Measurements from ENCODE around the gene MARCO. TPM values are rescaled to one million over a fixed set of nuclear protein-coding genes. Genes with fewer than 3 reads are reported as not detected.

The MARCO gene
- polyA plus RNA-seq, 6 donors from 2014 or later: 0.29 TPM; not detected in 5

- H3K27me3 Mint-ChIP-seq: peaks cover 18 to 29% (median 27%) of the 10 kb centered on the region in 3 donors
- H3K4me3 Mint-ChIP-seq: no peak overlapping the region
- DNase-seq: no peak
- H3K4me1 Mint-ChIP-seq: no peaks in the 10 kb centered on the region
- no peak for ATAC-seq (ENCODE audit: low read depth in 2 of 2)
- no peak overlapping the region for H3K27ac Mint-ChIP-seq
- H3K9me3 Mint-ChIP-seq: peaks cover 0 to 18% (median 6%) of the 10 kb centered on the region in 7 donors
- H3K36me3 Mint-ChIP-seq: no peaks in the 10 kb centered on the region
These were observed 64.4 kb downstream of the MARCO start for GRCh38 chr2:119006441-119006840.

DNA sequence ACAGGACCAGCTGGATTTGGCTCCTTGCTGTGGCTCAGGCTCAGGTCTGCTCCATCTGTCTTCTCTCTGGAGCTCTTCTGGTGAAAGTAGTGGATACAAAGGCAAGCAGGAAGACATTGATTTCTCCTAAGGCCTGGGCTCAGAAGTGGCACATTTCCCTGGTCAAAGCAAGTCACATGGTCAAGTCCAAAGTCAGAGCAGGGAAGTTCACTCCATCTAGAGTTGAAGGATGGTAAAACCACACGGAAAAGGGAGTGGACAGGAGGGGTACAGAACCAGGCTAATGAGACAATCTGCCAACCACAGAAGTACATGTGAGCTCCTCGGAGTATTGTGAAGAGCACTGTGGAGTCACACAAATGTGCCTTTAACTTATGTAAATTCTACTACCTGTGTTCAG is 66.1 kb downstream of the MARCO start:
- ATAC-seq (ENCODE audit: low read depth in 2 of 2) (no peak), DNase-seq (no peak)
- H3K9me3 Mint-ChIP-seq: peaks cover 0 to 11% (median 0%) of the 10 kb centered on the region in 7 donors
- H3K4me1 Mint-ChIP-seq: no peaks in the 10 kb centered on the region
- no peak overlapping the region for H3K27ac Mint-ChIP-seq
- no peak overlapping the region for H3K4me3 Mint-ChIP-seq
- H3K36me3 Mint-ChIP-seq: no peaks in the 10 kb centered on the region
- peaks cover 13 to 44% (median 41%) of the 10 kb centered on the region in 3 donors for H3K27me3 Mint-ChIP-seq

- Mint-ChIP-seq H3K4me3 (no peak overlapping the region), H3K27ac (no peak overlapping the region), H3K9me3 (peaks cover 0 to 11% (median 0%) of the 10 kb centered on the region in 7 donors), H3K36me3 (no peaks in the 10 kb centered on the region), H3K27me3 (peaks cover 19 to 44% (median 39%) of the 10 kb centered on the region in 3 donors), H3K4me1 (no peaks in the 10 kb centered on the region)
- DNase-seq: no peak
- no peak for ATAC-seq (ENCODE audit: low read depth in 2 of 2)
These were observed 67.1 kb downstream of the MARCO start for GRCh38 chr2:119009110-119009509.

DNA sequence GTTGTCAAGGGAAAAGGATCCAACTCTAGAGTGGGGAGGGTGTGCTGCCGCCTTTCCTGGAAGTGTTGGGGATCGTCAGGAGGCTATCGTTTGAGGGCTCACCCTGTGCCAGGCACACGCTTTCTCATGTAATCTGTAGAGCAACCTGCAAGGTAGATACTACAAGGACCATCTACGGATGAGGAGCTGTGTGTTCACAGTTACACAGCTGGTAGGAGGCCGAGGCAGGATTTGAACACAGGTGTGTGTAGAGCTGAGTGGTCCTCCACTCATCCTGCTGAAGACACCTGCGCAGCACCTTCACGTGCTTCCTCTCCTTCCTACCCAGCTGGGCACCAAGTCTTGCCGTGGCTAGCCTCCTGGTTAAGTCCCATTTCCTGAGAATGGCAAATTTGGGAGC is 68.3 kb downstream of the MARCO start:
- H3K27ac Mint-ChIP-seq: no peak overlapping the region
- peaks cover 20 to 44% (median 39%) of the 10 kb centered on the region in 3 donors for H3K27me3 Mint-ChIP-seq
- ATAC-seq (ENCODE audit: low read depth in 2 of 2): no peak

DNA sequence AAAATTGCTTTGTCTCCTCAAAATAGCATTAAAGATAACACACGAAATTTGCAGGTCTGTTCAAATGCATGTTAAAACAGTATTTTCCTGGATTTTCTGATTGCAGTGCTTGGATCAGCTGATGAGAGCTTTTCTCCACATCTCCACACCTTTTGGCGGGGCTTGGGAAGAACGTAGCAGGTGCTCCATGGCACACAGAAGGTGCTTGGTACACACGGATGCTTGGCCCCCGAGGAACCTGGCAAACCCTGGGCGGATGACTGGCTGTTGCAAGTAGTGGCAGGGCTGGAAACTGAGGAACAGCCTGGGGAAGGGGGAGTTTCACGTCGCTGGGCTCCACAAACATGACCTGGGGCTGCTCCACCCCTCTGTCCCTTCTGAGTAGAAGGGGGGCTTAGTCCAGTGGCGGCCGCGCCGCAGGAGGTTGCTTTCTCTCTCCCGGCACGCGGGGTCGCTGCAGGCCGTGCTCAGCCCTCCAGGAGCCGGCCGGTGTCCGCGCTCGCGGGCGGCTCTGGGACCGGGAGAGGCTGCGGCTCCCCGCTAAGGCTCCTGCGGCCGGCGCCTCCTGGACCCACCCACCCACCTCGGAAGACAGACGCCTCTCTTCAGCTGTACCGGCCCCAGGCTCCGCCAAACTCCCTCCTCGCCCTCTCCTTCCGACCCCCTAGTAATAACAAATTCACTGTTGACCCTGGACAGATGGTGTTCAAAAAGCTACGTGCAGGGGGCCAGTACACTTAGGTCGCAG is 69.3 kb downstream of the MARCO start:
- ATAC-seq (ENCODE audit: low read depth in 2 of 2) (no peak), DNase-seq (no peak)
- no peaks in the 10 kb centered on the region for H3K36me3 Mint-ChIP-seq
- H3K27ac Mint-ChIP-seq: no peak overlapping the region
- peaks cover 20 to 44% (median 39%) of the 10 kb centered on the region in 3 donors for H3K27me3 Mint-ChIP-seq
- H3K4me3 Mint-ChIP-seq: no peak overlapping the region
- no peaks in the 10 kb centered on the region for H3K4me1 Mint-ChIP-seq
- peaks cover 0 to 11% (median 0%) of the 10 kb centered on the region in 7 donors for H3K9me3 Mint-ChIP-seq

More for the DNA sequence above, 68.3 kb downstream of the MARCO start:
- no peak for DNase-seq
- Mint-ChIP-seq H3K36me3 (no peaks in the 10 kb centered on the region), H3K4me1 (no peaks in the 10 kb centered on the region), H3K4me3 (no peak overlapping the region), H3K9me3 (peaks cover 0 to 11% (median 0%) of the 10 kb centered on the region in 7 donors)

DNA sequence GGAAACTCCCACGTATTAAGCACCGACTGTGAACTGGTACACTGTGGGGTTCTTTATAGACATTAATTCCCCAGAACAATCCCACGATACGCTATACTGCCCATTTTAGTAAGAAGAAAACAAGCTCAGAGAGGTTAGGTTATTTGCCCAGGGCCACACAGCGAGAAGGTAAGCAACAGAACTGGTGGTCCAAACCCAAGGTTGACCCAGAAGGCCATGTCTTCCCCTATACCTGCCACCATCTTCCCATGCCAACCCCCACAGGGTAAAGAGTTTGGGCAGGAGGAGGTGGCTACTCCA is 69.9 kb downstream of the MARCO start:
- DNase-seq (no peak), ATAC-seq (ENCODE audit: low read depth in 2 of 2) (no peak)
- Mint-ChIP-seq H3K27me3 (peaks cover 20 to 48% (median 43%) of the 10 kb centered on the region in 3 donors), H3K27ac (no peak overlapping the region), H3K36me3 (no peaks in the 10 kb centered on the region), H3K9me3 (peaks cover 0 to 11% (median 0%) of the 10 kb centered on the region in 7 donors), H3K4me1 (no peaks in the 10 kb centered on the region), H3K4me3 (no peak overlapping the region)

- Mint-ChIP-seq H3K27ac (no peak overlapping the region), H3K4me1 (no peaks in the 10 kb centered on the region), H3K27me3 (peaks cover 20 to 56% (median 48%) of the 10 kb centered on the region in 3 donors), H3K36me3 (no peaks in the 10 kb centered on the region), H3K4me3 (no peak overlapping the region), H3K9me3 (peaks cover 0 to 8% (median 0%) of the 10 kb centered on the region in 7 donors)
- ATAC-seq (ENCODE audit: low read depth in 2 of 2) (no peak), DNase-seq (no peak)
These were observed 70.6 kb downstream of the MARCO start for GRCh38 chr2:119012345-119013301.

DNA sequence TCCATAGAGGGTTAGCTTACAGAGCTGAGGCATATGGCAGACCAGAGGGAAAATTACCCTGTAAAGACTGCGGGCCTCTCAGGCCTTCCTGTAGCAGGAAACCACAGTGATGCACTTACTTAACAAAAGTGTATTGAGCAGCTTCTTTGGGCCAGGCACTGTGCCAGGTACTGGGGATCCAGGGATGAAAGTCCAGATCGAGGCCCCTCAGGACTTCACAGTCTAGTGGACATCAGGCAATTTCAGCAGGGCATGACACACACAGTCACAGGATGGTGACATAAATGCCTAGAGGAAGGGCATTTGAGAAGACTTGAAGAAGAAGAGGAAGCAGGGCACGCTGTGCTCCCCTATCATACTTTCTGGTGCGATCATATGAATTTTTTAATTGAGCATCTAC is 71.7 kb downstream of the MARCO start:
- Mint-ChIP-seq H3K4me1 (no peaks in the 10 kb centered on the region), H3K27me3 (peaks cover 20 to 61% (median 47%) of the 10 kb centered on the region in 3 donors), H3K27ac (no peak overlapping the region), H3K4me3 (no peak overlapping the region), H3K9me3 (peaks cover 0 to 5% (median 0%) of the 10 kb centered on the region in 7 donors), H3K36me3 (no peaks in the 10 kb centered on the region)
- DNase-seq (no peak), ATAC-seq (ENCODE audit: low read depth in 2 of 2) (no peak)

DNA sequence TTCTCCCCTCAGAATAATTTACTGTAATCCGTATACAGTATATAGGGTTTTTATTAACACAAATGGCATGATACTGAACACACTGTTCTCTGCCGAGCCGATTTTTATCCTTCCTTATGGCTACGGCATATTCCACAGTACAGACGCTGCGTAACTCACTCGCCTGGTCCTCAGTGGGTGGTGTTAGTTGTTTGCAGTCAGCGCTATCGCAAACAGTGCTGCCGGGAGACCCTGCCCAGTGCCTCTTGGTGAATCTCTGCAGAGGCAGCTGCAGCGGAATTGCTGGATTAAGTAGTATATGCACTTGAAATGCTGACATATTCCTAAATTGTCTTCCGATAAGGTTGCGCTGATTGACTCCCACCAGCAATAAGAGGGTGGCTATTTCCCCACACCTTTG is 73.9 kb downstream of the MARCO start:
- no peak overlapping the region for H3K4me3 Mint-ChIP-seq
- peaks cover 0 to 3% (median 0%) of the 10 kb centered on the region in 7 donors for H3K9me3 Mint-ChIP-seq
- ATAC-seq (ENCODE audit: low read depth in 2 of 2): no peak
- DNase-seq: no peak
- H3K4me1 Mint-ChIP-seq: no peaks in the 10 kb centered on the region
- H3K27me3 Mint-ChIP-seq: peaks cover 14 to 43% (median 28%) of the 10 kb centered on the region in 3 donors
- no peak overlapping the region for H3K27ac Mint-ChIP-seq
- no peaks in the 10 kb centered on the region for H3K36me3 Mint-ChIP-seq

DNA sequence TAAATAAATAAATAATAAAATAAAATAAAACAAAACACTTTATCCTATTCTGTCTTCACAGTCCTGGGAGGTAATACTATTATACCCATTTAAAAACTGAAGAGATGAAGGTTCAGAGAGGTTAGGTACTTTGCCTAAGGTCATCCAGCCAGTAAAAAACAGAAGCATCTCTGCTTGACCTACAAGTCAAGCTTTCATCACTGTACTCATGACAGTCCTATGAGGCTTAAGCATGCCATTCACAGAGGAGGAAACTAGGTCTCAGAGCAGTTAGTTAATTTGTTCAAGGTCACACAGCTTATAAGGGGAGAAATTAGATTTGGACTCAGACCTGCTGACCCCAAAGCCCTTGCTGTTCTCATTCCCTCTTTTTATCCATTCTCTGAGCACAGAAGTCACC is 77.5 kb downstream of the MARCO start:
- Mint-ChIP-seq H3K4me3 (no peak overlapping the region), H3K4me1 (no peaks in the 10 kb centered on the region), H3K27me3 (peaks cover 3 to 21% (median 14%) of the 10 kb centered on the region in 3 donors), H3K27ac (no peak overlapping the region), H3K36me3 (no peaks in the 10 kb centered on the region), H3K9me3 (peaks cover 0 to 2% (median 0%) of the 10 kb centered on the region in 7 donors)
- no peak for ATAC-seq (ENCODE audit: low read depth in 2 of 2)
- no peak for DNase-seq

DNA sequence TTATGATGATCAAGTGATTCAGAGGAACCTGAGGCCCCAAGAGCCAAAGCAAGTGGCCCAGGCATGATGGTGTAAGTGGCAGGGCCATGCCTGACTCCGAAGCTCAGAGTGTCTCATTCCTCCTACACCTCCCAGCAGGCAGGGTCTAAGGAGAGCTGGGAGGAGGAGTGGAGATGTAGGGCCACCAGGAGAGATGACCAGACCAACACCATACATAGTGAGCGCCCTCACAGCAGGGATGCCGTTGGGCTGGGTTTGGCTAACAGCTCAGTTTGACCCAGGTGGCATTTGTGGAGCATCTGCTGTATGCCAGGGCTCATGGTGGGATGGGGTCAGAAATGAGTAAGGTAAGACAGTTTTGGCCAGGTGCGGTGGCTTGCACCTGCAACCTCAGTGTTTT is 80.7 kb downstream of the MARCO start:
- no peaks in the 10 kb centered on the region for H3K36me3 Mint-ChIP-seq
- DNase-seq (no peak), ATAC-seq (ENCODE audit: low read depth in 2 of 2) (no peak)
- H3K4me1 Mint-ChIP-seq: no peaks in the 10 kb centered on the region
- H3K9me3 Mint-ChIP-seq: no peaks in the 10 kb centered on the region
- peaks cover 3 to 11% (median 9%) of the 10 kb centered on the region in 3 donors for H3K27me3 Mint-ChIP-seq
- no peak overlapping the region for H3K4me3 Mint-ChIP-seq
- H3K27ac Mint-ChIP-seq: no peak overlapping the region

DNA sequence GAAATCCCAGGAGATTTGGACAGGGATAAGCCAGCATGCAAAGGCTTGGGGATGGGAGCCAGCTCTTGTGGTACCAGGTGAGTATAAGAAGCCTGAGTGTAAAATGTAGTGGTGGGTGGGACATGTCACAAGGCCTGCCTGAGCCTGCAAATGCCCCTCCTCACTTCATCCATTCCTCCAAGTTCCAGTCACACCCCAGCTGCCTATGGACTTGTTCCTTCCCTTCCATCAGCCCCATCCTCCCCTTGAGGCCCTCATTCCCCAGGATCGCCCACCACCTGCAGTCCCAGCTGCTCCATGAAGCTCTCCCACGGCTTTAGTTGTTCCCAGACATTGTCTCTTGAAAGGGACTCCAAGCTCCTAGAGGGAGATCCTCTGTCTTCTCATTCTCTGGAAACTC is 81.5 kb downstream of the MARCO start:
- Mint-ChIP-seq H3K27me3 (peaks cover 8 to 17% (median 14%) of the 10 kb centered on the region in 3 donors), H3K9me3 (peaks cover 0 to under 1% (median 0%) of the 10 kb centered on the region in 7 donors), H3K4me1 (no peaks in the 10 kb centered on the region), H3K4me3 (peak overlapping the region in 1 of 8 donors; percentile 44), H3K36me3 (no peaks in the 10 kb centered on the region), H3K27ac (no peak overlapping the region)
- DNase-seq: no peak
- ATAC-seq (ENCODE audit: low read depth in 2 of 2): no peak

DNA sequence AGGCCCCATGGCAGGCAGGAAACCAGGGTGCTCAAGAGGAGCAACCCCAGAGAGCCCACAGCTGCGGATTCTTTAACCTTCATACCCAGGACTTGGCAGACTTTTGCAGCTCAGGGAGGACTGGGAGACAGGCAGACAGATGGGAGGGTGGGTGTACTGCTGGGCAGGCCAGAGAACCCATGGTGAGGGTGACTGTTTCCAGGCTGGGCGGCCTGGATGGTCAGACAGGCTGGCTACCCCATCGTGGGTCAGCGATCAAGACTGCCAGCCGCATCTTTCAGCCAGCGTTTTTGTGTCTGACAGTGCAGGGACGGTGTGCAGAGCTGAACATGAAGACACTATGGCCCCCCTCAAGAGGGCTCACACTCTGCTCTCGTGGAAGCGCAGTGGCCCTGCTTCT is 82.2 kb downstream of the MARCO start:
- Mint-ChIP-seq H3K27me3 (peaks cover 12 to 23% (median 15%) of the 10 kb centered on the region in 3 donors), H3K36me3 (no peaks in the 10 kb centered on the region)
- no peak for ATAC-seq (ENCODE audit: low read depth in 2 of 2)

More for the DNA sequence above, 82.2 kb downstream of the MARCO start:
- Mint-ChIP-seq H3K9me3 (peaks cover 0 to 5% (median 0%) of the 10 kb centered on the region in 7 donors), H3K27ac (no peak overlapping the region), H3K4me1 (no peaks in the 10 kb centered on the region), H3K4me3 (no peak overlapping the region)
- no peak for DNase-seq
